Measurements from ENCODE around the gene DRAXIN. TPM values are rescaled to one million over a fixed set of nuclear protein-coding genes. Genes with fewer than 3 reads are reported as not detected.

DRAXIN gene
- total RNA-seq, 1 experiment from 2014 or later = 20.5 TPM

DNA sequence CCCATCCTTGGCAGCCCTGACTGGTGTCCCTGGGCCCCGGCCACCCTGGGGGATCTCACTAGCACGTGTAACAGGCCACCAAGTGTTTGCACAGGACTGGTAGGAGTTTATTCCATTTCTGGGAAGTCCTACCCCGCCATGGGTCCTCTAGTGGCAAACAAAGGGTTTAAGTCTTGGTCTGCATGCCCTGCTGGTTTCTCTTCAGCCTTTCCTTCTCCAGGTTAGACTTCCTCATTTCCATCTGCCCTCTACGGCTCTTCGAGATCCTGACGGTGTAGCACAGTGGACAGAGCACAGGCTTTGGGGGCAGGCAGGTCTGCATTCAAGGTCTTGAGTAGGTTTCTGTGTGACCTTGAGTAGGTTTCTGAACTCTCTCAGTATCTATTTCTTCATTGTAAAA is 47.3 kb downstream of the DRAXIN start:
- H3K27ac Mint-ChIP-seq = no peak overlapping the region
- WGBS (ENCODE audit: extremely low coverage, insufficient read length, low lambda C conversion rate) = no CpG with 5 or more reads among the region's 6 CpGs

More for the DNA sequence above, 47.3 kb downstream of the DRAXIN start:
- no peak overlapping the region for H2BK15ac ChIP-seq (ENCODE audit: low read depth, low read length)
- no peaks in the 10 kb centered on the region for H3K9me3 ChIP-seq (ENCODE audit: control insufficient read depth, low read depth, low read length)
- H4K8ac ChIP-seq (replicated peaks; ENCODE audit: insufficient read length, low read depth, low read length) = no peak overlapping the region
- H2BK120ac ChIP-seq (ENCODE audit: low read depth, low read length, poor library complexity, severe bottlenecking) = no peak overlapping the region
- H3K27me3 Mint-ChIP-seq (ENCODE audit: low read depth) = no peaks in the 10 kb centered on the region; the same call in 1 of the 2 replicates
- H3K27me3 ChIP-seq (ENCODE audit: insufficient read depth, low read length) = no peaks in the 10 kb centered on the region
- peaks cover 4% of the 10 kb centered on the region; the same call in 1 of the 2 replicates for H3K4me1 ChIP-seq (ENCODE audit: insufficient read depth, low read length)
- no peaks in the 10 kb centered on the region for H4K20me1 ChIP-seq (ENCODE audit: control insufficient read depth, insufficient read depth, insufficient read length)
- H3K14ac ChIP-seq (ENCODE audit: insufficient read depth, low read length) = no peak overlapping the region
- no peak overlapping the region for H3K27ac ChIP-seq (ENCODE audit: insufficient read length, low read depth, low read length)
- no peak overlapping the region for H2BK20ac ChIP-seq (ENCODE audit: low read depth, low read length, poor library complexity, severe bottlenecking)
- H3K56ac ChIP-seq (ENCODE audit: insufficient read length, low read depth, low read length) = peak overlapping the region; percentile 66
- no peak overlapping the region for H2BK12ac ChIP-seq (ENCODE audit: insufficient read length, low read depth, low read length)
- no peaks in the 10 kb centered on the region for H3K79me1 ChIP-seq (ENCODE audit: insufficient read depth, low read depth, low read length, poor library complexity, severe bottlenecking)
- no peak overlapping the region for H2AFZ ChIP-seq (ENCODE audit: low read length)
- H3K79me2 ChIP-seq (ENCODE audit: insufficient read depth, low read length) = no peaks in the 10 kb centered on the region
- H3K23me2 ChIP-seq (ENCODE audit: insufficient read length, low read depth, low read length, poor library complexity, severe bottlenecking) = peaks cover 6% of the 10 kb centered on the region
- no peak overlapping the region for H3K4me3 Mint-ChIP-seq
- H2AK5ac ChIP-seq (ENCODE audit: insufficient read length, low read length) = no peak overlapping the region
- H3K4me2 ChIP-seq (ENCODE audit: insufficient read depth, insufficient read length, low read length) = no peak overlapping the region
- no peak overlapping the region for H3K4ac ChIP-seq (ENCODE audit: low read depth, low read length)
- no peak overlapping the region for H3K23ac ChIP-seq (ENCODE audit: insufficient read length, low read depth, low read length)
- no peak overlapping the region for H3T11ph ChIP-seq (ENCODE audit: low read length)
- H4K91ac ChIP-seq (ENCODE audit: insufficient read length, low read depth, low read length) = no peak overlapping the region
- TF ChIP-seq CTCF (conservative IDR thresholded peaks at IDR 0.05) = no peak
- no peaks in the 10 kb centered on the region; a peak in 1 of 5 replicates for H3K9me3 Mint-ChIP-seq
- no peak overlapping the region for H3K9ac ChIP-seq (ENCODE audit: extremely low read depth, insufficient read length, low read length)
- H2BK5ac ChIP-seq (ENCODE audit: insufficient read length, low read length) = no peak overlapping the region
- peaks cover 30 to 37% of the 10 kb centered on the region in 2 experiments for H3K4me1 Mint-ChIP-seq
- H3K18ac ChIP-seq (ENCODE audit: insufficient read length, low read depth, low read length) = no peak overlapping the region
- no peak for DNase-seq
- H4K5ac ChIP-seq (ENCODE audit: insufficient read length, low read depth, low read length) = no peak overlapping the region
- peaks cover 0 to 11% (median 0%) of the 10 kb centered on the region in 3 experiments; a peak in 4 of 7 replicates for H3K36me3 Mint-ChIP-seq (ENCODE audit: insufficient read depth in 1 of 3, low read depth in 3 of 3)

Measured in H9 (cell line).